Right lobe of liver (tissue), 4 donors: Measurements from ENCODE around the gene COX10.

Experiments
- CTCF ChIP-seq, 4 donors: fragments of 200-600 bp in 3 of 4; fragments of 450-650 bp in 1 of 4; IDR thresholded peaks; one replicate each; pipeline versions ENCODE4 v1.5.1 to v1.8.0; 2016 to 2022; ENCODE audit warnings: antibody characterized with exemption in 4 of 4, mild to moderate bottlenecking in 2 of 4
- POLR2A ChIP-seq: fragments of 450-650 bp; IDR thresholded peaks from one replicate; pipeline ENCODE4 v1.6.1; 2017; ENCODE audit warnings: antibody characterized with exemption, mild to moderate bottlenecking
- donor health status: DM: no; HTN: no; CAD: no.
- donor health status: DM: no; HTN: no; CAD: no.
- donor health status: DM: no; HTN: yes; CAD: no.

- TF ChIP-seq CTCF (IDR thresholded peaks at IDR 0.05) (no peak), POLR2A (no peak)
Observed at GRCh38 chr17:14044702-14045101, 24.6 kb upstream of the COX10 start.
